ENCODE results near the gene RAB35.

DNA sequence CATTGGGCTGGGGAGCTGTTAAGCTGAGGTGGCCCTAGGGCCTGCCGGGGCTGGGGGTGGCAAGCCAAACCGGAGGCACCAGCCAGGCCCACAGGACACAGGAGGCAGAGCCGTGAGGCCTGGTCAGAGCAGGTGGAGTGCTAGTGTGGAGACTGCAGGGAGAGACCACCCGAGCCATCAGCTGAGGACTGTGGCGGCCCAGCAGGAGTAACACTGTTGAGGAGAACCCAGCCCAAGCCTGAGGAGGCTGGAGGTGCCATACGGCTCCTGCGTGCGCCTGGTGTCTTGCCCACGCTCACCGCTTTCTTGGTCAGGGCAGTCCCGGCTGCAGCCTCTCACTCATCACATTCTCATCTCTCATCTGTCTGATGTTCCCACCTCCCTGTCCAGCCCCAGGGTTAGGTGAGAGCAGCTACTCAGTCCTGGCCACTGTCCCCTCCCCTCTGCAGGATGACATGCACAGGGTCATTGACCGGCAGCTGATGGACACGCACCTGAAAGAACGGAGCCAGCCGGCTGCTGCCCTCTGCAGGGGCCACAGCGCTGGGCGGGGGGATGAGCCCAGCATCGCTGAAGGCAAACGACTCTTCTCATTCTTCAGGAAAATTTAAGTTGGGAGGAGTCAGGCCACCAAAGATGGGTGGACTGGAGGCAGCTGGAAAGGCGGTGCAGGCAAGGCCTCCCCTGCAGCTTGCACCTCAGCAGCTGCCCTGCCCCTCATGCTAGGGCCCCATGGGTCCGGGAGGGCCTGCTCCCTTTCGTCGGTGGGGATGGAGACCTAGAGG is 23.8 kb downstream of the RAB35 start:
- TF ChIP-seq POLR2A (IDR thresholded peaks at IDR 0.05; ENCODE audit: low read length) (no peak), GATA1 (IDR thresholded peaks at IDR 0.05; ENCODE audit: low read depth, low read length) (no peak)

All from erythroblast (primary cell).